Naive thymus-derived CD8-positive, alpha-beta T cell (primary cell): ENCODE results near the gene PRODH2. TPM values are rescaled to one million over a fixed set of nuclear protein-coding genes. Genes with fewer than 3 reads are reported as not detected.
"Not testable (repeated sequence)": the region's sequence is repeated elsewhere in the genome, so short reads cannot be mapped to it uniquely, and the experiment has no call there.

Experiments
- ATAC-seq, 2 donors: fragments of 150-1000 bp; cut with Tn5 transposase in 1 of 2; sonication (Bioruptor Pico), chemical (Tn5 transposase) in 1 of 2; 1 replicate in 1 of 2; 2 replicates in 1 of 2; pipeline ENCODE4 v1.10.0; 2021; ENCODE audit warnings: mild to moderate bottlenecking in 2 of 2, moderate library complexity in 2 of 2
- POLR2A ChIA-PET: fragments of 350-600 bp; sonication (Branson Sonifier 250); formaldehyde crosslinking; loops from one replicate; lab custom pipeline; 2021; ENCODE audit warnings: antibody characterized with exemption; lab: Charles Lee
- DNase-seq, 10 donors: peaks; one replicate each; pipeline versions ENCODE4 v3.0.0 to v3.0.0-alpha.2; 2020 to 2022
- H3K27ac Mint-ChIP-seq, 10 donors: one replicate each; pipeline ENCODE4 v1.8.0; 2020 to 2022; ENCODE audit warnings: mild to moderate bottlenecking in 10 of 10, mixed read lengths in 10 of 10, moderate library complexity in 4 of 10, inconsistent platforms in 1 of 10
- H3K27me3 Mint-ChIP-seq, 5 donors: one replicate each; pipeline ENCODE4 v1.8.0; 2021 to 2022; ENCODE audit warnings: mixed read lengths in 5 of 5
- H3K36me3 Mint-ChIP-seq, 3 donors: one replicate each; pipeline ENCODE4 v1.8.0; 2020 to 2022; ENCODE audit warnings: mixed read lengths in 3 of 3, mild to moderate bottlenecking in 2 of 3, inconsistent platforms in 1 of 3
- H3K4me1 Mint-ChIP-seq, 4 donors: one replicate each; pipeline ENCODE4 v1.8.0; 2021 to 2022; ENCODE audit warnings: mixed read lengths in 4 of 4
- H3K4me3 Mint-ChIP-seq, 10 donors: one replicate each; pipeline ENCODE4 v1.8.0; 2020 to 2022; ENCODE audit warnings: mild to moderate bottlenecking in 10 of 10, mixed read lengths in 10 of 10, moderate library complexity in 6 of 10, inconsistent platforms in 1 of 10
- H3K9me3 Mint-ChIP-seq, 9 donors: one replicate each; pipeline ENCODE4 v1.8.0; 2020 to 2022; ENCODE audit warnings: mixed read lengths in 9 of 9, mild to moderate bottlenecking in 3 of 9, inconsistent platforms in 1 of 9, moderate library complexity in 1 of 9
- polyA plus RNA-seq, 3 donors: library from polyadenylated mRNA; unstranded; fragments of 300-500 nt; fragmentation: Illumina TruSeq; gene quantifications; one replicate each; pipeline ENCODE4 v1.2.3, GENCODE V29; 2021
- total RNA-seq, 8 experiments: library from RNA in 2 of 8; stranded (reverse) in 2 of 8; gene quantifications; one replicate each; pipeline ENCODE4 v1.2.3 and lab custom pipeline; 2021 to 2026

The PRODH2 gene
- total and polyA plus RNA-seq, 5 experiments from 2014 or later = not detected

DNA sequence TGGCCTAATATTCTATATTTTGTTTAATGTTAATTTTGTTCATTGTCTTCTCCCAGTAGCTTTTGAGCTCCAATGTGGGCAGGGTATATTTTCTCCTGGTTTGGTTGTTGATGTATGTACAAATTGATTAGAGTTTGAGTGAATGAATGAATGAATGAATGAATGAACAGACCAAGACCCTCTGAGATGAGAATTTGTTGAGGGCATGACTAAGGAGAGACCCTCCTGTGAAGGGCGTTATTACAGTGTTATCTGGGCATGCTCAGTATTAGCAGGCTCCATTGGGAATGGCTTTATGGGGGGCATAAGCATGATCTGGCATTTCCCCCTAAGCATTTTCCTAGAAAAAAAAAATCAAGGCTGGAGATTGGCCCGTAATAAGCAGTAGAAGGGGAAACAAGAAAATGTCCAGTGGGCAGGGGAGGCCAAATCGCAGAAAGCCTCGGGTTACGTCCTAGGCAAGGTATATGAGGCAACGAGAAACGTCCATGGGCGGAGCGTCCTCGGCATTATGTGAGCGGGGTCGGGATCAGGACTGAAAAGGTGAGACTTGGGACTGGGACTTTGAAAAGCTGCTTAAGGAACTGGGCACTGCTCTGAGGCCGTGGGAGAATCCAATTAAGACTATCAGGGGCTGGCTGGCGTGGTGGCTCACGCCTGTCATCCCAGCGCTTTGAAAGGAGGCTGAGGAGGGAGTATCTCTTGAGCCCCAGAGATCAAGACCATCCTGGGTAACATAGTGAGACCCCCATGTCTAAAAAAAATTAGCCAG lies 38.2 kb downstream of the PRODH2 start:
- POLR2A ChIA-PET = no interaction called here
- Mint-ChIP-seq H3K4me1 (peaks cover 6 to 23% (median 18%) of the 10 kb centered on the region in 4 donors), H3K36me3 (peaks cover 0 to 3% (median 2%) of the 10 kb centered on the region in 3 donors), H3K27ac (peak overlapping the region in 4 of 10 donors; percentile 65 to 80 (median 74)), H3K9me3 (no peaks in the 10 kb centered on the region), H3K27me3 (no peaks in the 10 kb centered on the region), H3K4me3 (peak overlapping the region; percentile 74 to 90 (median 87))
- ATAC-seq = no peak
- no peak for DNase-seq

DNA sequence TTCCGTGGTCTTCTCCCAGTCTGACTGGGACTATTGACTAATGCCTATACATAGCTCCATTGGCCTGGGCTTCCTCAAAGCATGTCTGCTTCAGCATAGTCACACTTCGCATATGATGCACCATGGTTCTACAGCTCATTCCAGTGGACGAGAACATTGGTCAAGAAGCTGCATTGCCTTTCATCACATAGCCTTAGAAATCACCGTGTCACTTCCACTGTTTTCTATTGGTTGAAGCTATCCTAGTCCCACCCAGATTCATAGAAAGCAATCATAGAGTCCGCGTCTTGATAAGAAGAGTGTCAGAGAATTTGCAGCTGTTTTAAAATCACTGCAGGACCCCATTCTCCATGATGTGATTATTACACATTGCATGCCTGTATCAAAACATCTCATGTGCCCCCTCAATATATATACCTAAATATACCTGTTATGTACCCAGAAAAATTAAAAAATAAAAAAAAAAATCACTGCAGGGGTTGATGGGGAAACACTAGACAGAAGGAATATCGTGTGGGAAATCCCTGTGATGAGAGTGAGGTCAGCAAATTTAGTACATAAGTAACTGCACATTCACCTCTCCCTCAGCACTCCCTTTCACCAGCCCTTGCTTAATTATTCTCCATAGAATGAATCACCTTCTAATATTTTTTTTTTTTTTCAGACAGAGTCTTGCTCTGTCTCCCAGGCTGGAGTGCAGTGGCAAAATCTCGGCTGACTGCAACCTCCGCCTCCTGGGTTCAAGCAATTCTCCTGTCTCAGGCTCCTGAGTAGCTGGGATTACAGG lies 39.4 kb downstream of the PRODH2 start:
- H3K4me1 Mint-ChIP-seq = peaks cover 11 to 23% (median 20%) of the 10 kb centered on the region in 4 donors
- no peak overlapping the region for H3K4me3 Mint-ChIP-seq
- H3K27ac Mint-ChIP-seq = peak overlapping the region in 1 of 10 donors; percentile 66
- H3K36me3 Mint-ChIP-seq = peaks cover 0 to 8% (median 3%) of the 10 kb centered on the region in 3 donors
- H3K9me3 Mint-ChIP-seq = no peaks in the 10 kb centered on the region
- ATAC-seq (no peak), DNase-seq (no peak)
- POLR2A ChIA-PET = interaction anchor here (2.1 kb wide), 1 partner anchor 28 kb away, joined by 5 read pairs; the partner anchor contains the start of genes PSENEN and U2AF1L4
- no peaks in the 10 kb centered on the region for H3K27me3 Mint-ChIP-seq

DNA sequence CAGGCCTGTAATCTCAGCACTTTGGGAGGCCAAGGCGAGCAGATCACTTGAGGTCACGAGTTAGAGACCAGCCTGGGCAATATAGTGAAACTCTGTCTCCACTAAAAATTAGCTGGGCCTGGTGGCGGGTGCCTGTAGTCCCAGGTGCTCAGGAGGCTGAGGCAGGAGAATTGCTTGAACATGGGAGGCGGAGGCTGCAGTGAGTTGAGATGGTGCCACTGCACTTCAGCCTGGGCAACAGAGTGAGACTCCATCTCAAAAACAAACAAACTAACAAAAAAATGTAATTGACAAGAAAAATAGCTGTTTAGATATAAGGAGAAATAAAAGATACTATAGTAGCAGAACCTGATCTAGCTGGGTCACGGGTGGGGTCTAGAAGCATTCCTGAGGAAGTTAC lies 40.3 kb downstream of the PRODH2 start:
- peaks cover 11 to 23% (median 20%) of the 10 kb centered on the region in 4 donors for H3K4me1 Mint-ChIP-seq
- not testable (repeated sequence) for H3K27ac Mint-ChIP-seq, H3K4me3 Mint-ChIP-seq, DNase-seq, ATAC-seq, H3K36me3 Mint-ChIP-seq, H3K27me3 Mint-ChIP-seq, H3K9me3 Mint-ChIP-seq
- POLR2A ChIA-PET = interaction anchor here (2.1 kb wide), 1 partner anchor 27 kb away, joined by 5 read pairs; the partner anchor contains the start of genes PSENEN and U2AF1L4

DNA sequence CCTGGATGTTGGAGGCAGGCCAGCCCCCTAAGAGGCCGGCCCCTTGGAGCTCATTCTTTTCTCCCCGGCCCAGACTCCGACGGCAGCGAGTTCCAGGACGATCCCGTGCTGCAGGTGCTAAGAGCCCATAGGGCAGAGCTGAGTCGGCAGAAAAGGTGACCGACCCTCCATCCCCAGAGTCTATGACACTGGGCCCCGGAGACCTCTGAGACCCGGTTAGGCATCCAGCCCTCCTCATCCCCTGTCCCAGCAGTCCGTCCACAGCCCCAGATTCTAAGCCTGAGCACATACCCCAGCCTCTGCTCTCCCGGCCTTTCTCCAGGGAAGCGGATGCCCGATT lies 44.6 kb downstream of the PRODH2 start:
- POLR2A ChIA-PET = no interaction called here
- DNase-seq = no peak
- no peak overlapping the region for H3K4me3 Mint-ChIP-seq
- H3K36me3 Mint-ChIP-seq = peaks cover 0 to 33% (median 3%) of the 10 kb centered on the region in 3 donors
- no peaks in the 10 kb centered on the region for H3K9me3 Mint-ChIP-seq
- ATAC-seq = no peak
- H3K27ac Mint-ChIP-seq = peak overlapping the region in 1 of 10 donors; percentile 66
- H3K27me3 Mint-ChIP-seq = no peaks in the 10 kb centered on the region
- peaks cover 0 to 5% (median 2%) of the 10 kb centered on the region in 4 donors for H3K4me1 Mint-ChIP-seq

DNA sequence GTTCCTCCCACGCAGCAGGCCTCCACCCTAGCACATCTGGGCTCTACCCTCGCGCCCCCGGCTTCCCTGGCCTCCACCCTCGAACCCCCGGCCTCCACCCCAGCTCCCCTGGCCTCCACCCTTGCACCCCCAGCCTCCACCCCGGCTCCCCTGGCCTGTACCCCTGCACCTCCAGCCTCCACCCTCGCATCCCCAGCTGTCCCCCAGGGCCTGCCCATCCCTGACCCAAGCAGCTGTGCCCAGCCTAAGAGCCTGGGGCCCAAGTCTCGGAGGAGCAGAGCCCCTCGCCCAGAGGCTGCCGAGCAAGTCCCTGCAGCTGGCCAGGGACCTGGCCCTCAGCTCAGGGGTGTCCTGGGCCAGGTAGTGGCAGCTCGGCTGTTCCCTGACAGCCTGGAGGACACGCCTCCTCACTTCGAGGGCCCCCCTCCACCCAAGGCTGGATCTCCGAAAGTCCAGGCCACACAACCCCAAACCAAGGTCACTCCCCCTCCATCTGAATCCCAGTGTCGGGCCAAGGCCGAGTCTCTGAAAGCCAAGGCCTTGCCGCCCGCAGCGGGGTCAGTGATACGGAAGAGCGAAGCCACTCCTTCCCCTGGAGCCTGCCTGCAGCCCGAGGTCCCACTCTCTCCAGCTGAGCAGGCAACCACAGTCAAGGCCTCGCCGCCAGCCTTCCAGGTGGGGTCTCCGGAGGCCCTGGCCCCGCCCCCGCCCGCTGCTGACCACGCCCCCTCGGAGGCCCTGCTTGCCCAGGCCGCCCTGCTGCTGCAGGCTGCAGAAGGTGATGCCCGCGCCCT lies 45.2 kb downstream of the PRODH2 start:
- DNase-seq (no peak), ATAC-seq (no peak)
- no peak overlapping the region for H3K4me3 Mint-ChIP-seq
- peaks cover 0 to 5% (median 2%) of the 10 kb centered on the region in 4 donors for H3K4me1 Mint-ChIP-seq
- no peaks in the 10 kb centered on the region for H3K27me3 Mint-ChIP-seq
- H3K36me3 Mint-ChIP-seq = peaks cover 0 to 38% (median 3%) of the 10 kb centered on the region in 3 donors
- H3K9me3 Mint-ChIP-seq = no peaks in the 10 kb centered on the region
- H3K27ac Mint-ChIP-seq = no peak overlapping the region
- POLR2A ChIA-PET = interaction anchor here (1.0 kb wide), 1 partner anchor 19 kb away, joined by 3 read pairs; the partner anchor contains the start of gene LIN37

DNA sequence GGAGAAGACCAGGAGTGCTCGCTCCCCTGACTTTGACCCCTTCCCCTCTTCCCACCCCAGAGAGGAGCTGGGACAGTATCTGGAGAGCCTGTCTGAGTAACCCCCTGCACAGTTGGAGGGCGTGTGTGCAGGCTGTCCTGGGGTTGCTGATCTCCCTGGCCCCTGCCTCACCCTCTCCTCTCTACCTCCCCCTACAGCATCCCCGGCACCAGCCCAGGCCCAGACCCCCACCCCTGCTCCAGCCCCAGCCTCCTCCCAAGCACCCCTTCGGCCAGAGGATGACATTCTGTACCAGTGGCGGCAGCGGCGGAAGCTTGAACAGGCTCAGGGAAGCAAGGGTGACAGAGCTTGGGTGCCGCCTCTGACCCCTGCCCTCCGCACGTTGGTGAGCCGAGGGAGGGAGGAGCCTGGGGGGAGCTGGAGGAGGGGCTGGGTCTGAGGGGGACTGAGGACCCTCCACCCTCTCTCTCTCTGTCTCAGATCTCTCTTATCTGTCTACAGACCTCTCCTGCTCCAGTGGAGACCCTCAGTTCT lies 46.0 kb downstream of the PRODH2 start:
- H3K36me3 Mint-ChIP-seq = peaks cover 0 to 46% (median 3%) of the 10 kb centered on the region in 3 donors
- no peaks in the 10 kb centered on the region for H3K9me3 Mint-ChIP-seq
- POLR2A ChIA-PET = interaction anchor here (0.6 to 1.0 kb wide), 2 partner anchors 18 to 23 kb away, joined by 3 to 4 read pairs; partner anchors contain the start of gene LIN37
- no peaks in the 10 kb centered on the region for H3K27me3 Mint-ChIP-seq
- DNase-seq (no peak), ATAC-seq (no peak)
- H3K27ac Mint-ChIP-seq = no peak overlapping the region
- H3K4me3 Mint-ChIP-seq = no peak overlapping the region
- H3K4me1 Mint-ChIP-seq = peaks cover 0 to 7% (median 3%) of the 10 kb centered on the region in 4 donors

DNA sequence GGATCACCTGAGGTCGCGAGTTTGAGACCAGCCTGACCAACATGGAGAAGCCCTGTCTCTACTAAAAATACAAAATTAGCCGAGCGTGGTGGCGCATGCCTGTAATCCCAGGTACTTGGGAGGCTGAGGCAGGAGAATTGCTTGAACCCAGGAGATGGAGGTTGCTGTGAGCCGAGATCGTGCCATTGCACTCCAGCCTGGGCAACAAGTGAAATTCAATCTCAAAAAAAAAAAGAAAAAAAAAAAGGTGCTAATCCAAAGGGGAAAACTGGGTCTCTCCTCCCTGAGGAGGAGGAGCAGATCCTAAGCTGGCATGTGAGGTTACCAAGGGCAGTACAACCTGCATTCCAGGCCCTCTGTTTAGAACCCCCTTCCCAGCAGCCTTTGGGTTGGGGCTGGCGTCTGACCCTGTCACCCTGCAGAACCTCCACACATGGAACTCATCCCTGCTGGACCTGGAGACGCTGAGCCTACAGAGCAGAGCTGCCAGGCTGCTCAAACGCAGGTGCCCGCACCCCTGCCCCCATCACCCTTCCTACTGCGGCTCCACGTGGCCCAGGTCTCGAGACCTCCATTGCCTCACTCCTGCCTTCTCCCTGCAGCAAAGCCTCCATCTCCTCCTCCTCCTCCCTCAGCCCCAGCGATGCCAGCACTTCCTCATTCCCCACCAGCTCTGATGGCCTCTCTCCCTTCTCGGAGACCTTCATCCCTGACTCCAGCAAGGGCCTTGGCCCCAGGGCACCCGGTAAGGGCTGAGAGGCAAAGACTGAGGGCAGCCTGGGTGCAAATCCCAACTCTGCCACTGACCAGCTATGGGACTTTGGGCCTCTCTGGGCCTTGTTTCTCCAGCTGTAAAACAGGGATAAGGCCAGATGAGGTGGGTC lies 48.0 kb downstream of the PRODH2 start:
- Mint-ChIP-seq H3K36me3 (peaks cover 0 to 51% (median 3%) of the 10 kb centered on the region in 3 donors), H3K4me1 (peaks cover 2 to 12% (median 6%) of the 10 kb centered on the region in 4 donors), H3K27ac (no peak overlapping the region), H3K4me3 (no peak overlapping the region), H3K9me3 (no peaks in the 10 kb centered on the region), H3K27me3 (no peaks in the 10 kb centered on the region)
- POLR2A ChIA-PET = interaction anchor here (1.3 kb wide), 1 partner anchor 17 kb away, joined by 4 read pairs; the partner anchor contains the start of gene LIN37
- no peak for DNase-seq
- ATAC-seq = no peak

DNA sequence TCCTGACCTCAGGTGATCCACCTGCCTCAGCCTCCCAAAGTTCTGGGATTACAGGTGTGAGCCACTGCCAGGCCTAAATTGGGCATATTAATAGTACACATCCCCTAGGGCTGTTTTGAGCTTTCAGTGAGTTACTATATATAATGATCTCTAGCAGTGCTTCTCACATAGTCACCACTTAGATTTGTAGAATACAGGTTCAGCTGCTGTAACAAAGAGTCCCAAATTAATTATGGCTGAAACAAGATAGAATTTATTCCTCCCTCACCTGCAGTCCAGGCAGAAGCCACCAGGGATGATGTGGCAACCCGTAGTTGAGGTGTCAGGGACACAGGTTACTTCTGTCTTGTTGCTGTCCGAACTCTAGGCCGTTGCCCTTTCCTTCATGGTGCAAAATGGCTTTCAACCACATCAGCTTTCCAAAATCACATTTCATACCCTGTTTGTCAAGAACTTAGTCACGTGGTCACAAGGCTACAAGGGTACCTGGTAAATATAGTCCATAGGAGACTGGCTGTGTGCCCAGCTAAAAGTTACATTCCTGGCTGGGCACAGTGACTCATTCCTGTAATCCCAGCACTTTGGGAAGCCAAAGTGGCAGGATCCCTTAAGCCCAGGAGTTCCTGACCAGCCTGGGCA lies 51.8 kb downstream of the PRODH2 start:
- Mint-ChIP-seq H3K9me3 (no peaks in the 10 kb centered on the region), H3K4me3 (peak overlapping the region in 1 of 10 donors; percentile 30), H3K36me3 (peaks cover 0 to 42% (median 0%) of the 10 kb centered on the region in 3 donors), H3K27ac (no peak overlapping the region), H3K27me3 (peaks cover 0 to 8% (median 5%) of the 10 kb centered on the region in 5 donors), H3K4me1 (peaks cover 13 to 38% (median 34%) of the 10 kb centered on the region in 4 donors)
- DNase-seq (no peak), ATAC-seq (no peak)
- POLR2A ChIA-PET = interaction anchor here (1.8 kb wide), 1 partner anchor 16 kb away, joined by 7 read pairs; the partner anchor contains the start of genes PSENEN and U2AF1L4

DNA sequence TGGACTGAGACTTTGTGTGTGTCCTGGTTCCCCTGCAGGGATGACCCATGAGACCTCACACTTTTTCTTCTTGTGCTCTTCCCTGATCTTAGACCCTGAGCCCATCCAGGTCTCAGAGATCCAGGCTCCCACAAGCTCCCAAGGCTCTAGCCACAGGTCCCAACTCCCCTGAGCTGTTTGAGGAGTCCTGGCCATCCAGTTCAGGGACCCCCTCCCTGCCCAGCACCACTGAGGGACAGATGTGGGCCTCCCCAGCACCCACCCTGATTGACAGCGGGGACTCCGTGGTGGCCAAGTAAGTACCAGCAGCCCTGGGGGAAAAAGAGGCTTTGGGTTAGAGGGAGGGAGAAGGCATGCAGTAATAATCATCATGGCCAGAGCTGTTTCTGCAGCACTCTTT lies 52.9 kb downstream of the PRODH2 start:
- ATAC-seq (no peak), DNase-seq (no peak)
- H3K9me3 Mint-ChIP-seq = no peaks in the 10 kb centered on the region
- peak overlapping the region in 4 of 10 donors; percentile 16 to 85 (median 46) for H3K27ac Mint-ChIP-seq
- peaks cover 2 to 11% (median 9%) of the 10 kb centered on the region in 5 donors for H3K27me3 Mint-ChIP-seq
- POLR2A ChIA-PET = interaction anchor here (1.3 to 1.8 kb wide), 2 partner anchors 15 to 18 kb away, joined by 4 to 7 read pairs; partner anchors contain the start of genes IGFLR1, PSENEN and U2AF1L4
- peaks cover 0 to 40% (median 0%) of the 10 kb centered on the region in 3 donors for H3K36me3 Mint-ChIP-seq
- H3K4me3 Mint-ChIP-seq = peak overlapping the region; percentile 16 to 98 (median 78)
- peaks cover 17 to 41% (median 40%) of the 10 kb centered on the region in 4 donors for H3K4me1 Mint-ChIP-seq

DNA sequence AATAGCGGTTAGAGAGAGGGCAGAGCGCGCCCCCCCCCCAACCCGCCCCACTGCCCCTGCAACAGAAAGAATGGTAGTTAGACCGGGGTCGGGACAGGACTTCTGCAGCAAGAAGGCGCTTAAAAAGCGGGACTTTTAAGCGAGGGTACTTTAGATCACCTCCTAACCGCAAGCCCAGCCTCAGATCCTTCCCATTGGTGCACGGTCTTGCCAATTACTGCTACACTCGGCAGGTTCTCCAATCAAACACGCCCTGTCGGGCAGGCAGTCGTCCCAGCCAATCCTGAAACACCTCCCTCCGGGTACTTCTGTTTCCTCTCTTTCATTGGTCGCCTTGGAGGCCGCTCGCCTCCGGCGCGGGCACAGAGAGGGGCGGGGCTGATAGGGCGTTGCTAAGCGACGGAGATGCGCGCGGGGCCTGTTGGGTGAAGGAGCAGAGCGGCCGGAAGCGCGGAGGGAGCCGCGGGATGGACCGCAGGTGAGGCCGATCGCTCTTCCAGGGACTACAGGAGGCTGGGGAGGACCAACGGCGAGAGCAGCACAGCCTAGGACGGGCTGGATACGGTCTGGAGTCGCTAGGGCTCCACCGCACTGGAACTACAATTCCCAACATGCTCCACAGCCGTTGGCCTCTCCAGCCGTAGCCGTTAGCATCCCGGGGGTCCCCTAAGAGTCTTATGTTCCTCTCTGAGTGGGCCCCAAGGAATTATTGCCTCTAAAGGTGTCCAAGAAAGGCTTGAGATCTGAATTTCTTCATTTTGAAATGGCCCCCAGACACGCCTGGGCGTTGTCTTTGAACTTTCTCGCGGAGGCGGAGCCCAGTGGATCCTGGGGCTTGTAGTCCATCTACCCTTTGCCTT lies 54.7 kb downstream of the PRODH2 start, which contains the start of gene PROSER3:
TSS of gene PROSER3 (plus strand) at position 428 of the 860 bp plus-strand sequence. CDS start at position 468, 40 bp downstream.
- peak; percentile 91 to 100 (median 99) for DNase-seq
- ATAC-seq = peak; percentile 97
- Mint-ChIP-seq H3K36me3 (peaks cover 0 to 34% (median 5%) of the 10 kb centered on the region in 3 donors), H3K27me3 (peaks cover 2 to 12% (median 9%) of the 10 kb centered on the region in 5 donors), H3K9me3 (no peaks in the 10 kb centered on the region), H3K4me3 (peak within 1 kb of the TSS; percentile 90 to 99 (median 98)), H3K27ac (peak within 1 kb of the TSS; percentile 93 to 98 (median 96)), H3K4me1 (peaks cover 18 to 41% (median 40%) of the 10 kb centered on the region in 4 donors)
- POLR2A ChIA-PET = interaction anchor here (0.9 to 4.1 kb wide), 7 partner anchors 10 to 55 kb away, joined by 4 to 36 read pairs (median 6); partner anchors contain the start of genes IGFLR1, LIN37, PSENEN and U2AF1L4
